Erythroblast (primary cell): ENCODE measurements around the gene CTPS1.

Source experiments
- GATA1 ChIP-seq: IDR thresholded peaks from 2 replicates; pipeline ENCODE4 v1.6.1; 2011; ENCODE audit warnings: low read depth, mild to moderate bottlenecking, control low read depth, low read length, moderate library complexity
- POLR2A ChIP-seq: IDR thresholded peaks from 2 replicates; pipeline ENCODE4 v1.6.1; 2011; ENCODE audit warnings: mild to moderate bottlenecking, low read length

DNA sequence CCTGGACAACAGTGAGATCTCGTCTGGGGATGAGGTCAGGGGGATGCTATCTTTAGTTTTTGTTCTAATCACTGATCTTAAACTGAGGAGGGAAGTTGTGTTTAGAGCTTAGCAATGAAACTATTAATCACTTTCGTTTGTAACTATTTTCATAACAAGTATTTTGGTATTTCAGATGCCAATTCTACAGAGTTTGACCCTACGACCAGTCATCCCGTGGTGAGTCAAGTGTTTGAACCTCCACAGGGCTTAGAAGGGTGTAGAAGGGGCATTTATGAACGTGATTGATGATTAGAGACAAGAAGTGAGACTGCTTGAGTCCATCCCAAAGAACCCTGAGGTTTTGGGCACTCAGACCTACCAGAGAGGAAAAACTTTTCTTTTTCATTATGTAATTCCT is 26.4 kb downstream of the CTPS1 start:
- no peak for TF ChIP-seq POLR2A
- no peak for TF ChIP-seq GATA1
